Activated CD8-positive, alpha-beta memory T cell treated with anti-CD3 and anti-CD28 coated beads for 48 hours (primary cell): ENCODE results near the gene HSDL1.

Experiments
- DNase-seq, 3 experiments: peaks; one replicate each; pipeline ENCODE4 v3.0.0-alpha.2; 2020; ENCODE audit warnings: low read depth in 2 of 3, low spot score in 2 of 3

HSDL1 gene

DNA sequence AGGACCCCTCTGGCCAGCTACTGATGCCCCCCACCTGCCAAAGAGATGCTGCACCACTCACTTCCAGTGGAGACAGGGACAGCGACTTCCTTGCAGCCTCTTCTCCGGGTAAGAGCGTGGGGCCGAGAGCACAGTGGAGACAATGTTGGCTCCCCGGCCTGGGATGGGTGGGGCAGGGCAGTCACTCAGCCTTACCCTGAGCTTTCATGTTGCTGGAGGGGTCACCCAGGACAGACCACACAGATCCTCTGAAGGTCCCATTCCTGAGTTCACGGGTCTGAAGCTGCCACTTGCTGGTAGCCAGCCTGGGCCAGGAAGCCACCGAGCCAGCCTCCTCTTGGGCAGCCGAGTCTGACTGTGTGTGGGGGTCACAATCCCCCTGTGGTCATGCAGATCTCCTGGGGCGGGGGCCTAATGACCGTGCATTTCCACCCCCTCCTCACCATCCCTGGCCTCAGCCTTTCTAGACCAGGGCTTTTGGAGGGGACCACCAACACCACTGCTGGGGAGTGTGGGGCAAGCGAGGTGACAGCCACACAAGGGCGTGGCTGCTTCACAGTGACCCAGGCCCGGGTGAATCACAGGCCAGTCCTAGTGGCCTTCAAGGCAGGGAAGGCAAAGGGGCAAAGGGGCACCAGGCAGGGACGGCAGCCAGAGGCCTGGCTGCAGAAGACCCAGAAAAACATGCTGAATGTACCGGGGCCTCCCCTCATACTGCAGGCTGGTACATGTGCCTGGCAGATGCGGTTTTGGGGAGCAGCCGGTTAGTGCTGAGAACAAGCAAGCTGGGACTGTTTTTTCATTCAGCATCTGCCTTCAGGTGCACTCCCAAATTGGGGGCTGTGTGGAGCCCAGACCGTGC, 31.4 kb upstream of the HSDL1 start:
- no peak for DNase-seq

DNA sequence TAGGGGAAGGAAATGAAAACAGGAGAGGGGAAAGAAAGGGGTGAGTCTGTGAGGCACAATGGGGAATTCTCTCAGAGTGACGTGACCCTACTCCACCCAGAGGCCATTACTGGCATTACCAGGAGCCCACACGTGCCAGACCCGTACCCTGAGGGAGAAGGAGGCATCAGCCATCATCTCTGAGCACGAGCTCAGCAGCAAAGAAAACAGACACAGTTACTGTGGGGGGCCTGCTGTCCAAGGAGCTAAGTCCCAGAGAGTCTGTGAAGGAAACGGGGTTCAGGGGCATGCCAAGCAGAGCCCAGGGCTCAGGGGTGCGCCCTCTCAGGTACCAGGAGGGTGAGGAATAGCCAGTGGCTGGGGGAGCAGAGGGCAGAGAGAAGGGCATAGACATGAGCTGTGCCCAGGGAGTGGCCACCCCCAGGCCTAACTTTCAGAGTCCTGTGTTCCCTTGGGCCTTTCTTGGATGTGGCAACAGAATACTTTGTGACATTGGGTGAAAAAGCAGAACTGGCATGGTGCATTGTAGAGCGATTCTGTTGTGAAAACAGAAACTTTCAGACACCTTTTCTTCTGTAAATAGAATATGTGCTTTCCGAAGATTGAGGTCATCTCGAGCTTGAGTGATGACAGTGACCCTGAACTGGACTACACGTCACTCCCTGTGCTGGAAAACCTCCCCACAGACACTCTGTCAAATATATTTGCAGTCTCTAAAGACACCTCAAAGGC, 30.5 kb upstream of the HSDL1 start:
- peak in 1 of 3 experiments; percentile 46 for DNase-seq

GRCh38 chr16:84174396-84174795, 29.4 kb upstream of the HSDL1 start:
- DNase-seq = no peak

GRCh38 chr16:84169765-84170310, 24.9 kb upstream of the HSDL1 start:
- DNase-seq = no peak

DNA sequence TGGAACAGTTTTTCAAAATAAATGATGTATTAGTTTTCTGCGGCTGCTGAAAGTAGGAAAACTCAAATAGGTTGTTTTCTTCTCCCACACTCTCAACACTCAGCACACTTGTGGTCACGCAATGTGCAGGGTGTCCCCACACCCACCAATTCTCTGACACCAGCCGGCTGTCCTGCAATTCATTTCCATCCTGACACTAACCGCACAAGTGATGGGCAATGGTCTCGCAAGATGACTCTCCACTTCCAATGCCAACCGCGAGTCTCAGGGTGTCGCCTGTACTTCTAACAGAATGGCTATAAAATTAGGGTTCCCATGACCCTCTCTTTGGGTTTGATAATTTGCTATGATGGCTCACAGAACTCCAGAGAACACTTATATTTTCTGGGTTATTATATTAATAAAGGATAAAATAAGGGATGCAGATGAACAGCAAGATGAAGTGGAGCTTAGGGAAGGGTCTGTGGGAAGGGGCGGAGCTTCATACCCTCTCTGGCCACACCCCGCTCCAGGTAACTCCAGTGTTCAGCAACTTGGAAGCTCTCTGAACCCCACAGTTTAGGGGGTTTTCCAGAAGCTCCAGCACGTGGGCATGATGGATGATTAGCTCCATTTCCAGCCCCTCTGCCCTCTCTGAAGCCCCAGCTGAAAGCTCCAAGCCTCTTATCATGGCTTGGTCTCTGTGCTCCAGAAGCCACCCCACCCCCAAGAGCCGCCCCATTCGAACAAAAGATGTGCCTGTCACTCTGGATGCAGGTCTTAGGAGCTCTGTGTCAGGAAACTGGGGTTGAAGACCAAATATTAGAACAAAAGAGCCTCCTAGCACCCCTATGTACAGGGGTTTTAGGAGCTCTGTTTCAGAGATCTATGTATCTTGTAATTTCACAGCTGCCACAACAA, 22.1 kb upstream of the HSDL1 start:
- no peak for DNase-seq

- no peak for DNase-seq
Measured at GRCh38 chr16:84165746-84166145, 20.8 kb upstream of the HSDL1 start.

DNA sequence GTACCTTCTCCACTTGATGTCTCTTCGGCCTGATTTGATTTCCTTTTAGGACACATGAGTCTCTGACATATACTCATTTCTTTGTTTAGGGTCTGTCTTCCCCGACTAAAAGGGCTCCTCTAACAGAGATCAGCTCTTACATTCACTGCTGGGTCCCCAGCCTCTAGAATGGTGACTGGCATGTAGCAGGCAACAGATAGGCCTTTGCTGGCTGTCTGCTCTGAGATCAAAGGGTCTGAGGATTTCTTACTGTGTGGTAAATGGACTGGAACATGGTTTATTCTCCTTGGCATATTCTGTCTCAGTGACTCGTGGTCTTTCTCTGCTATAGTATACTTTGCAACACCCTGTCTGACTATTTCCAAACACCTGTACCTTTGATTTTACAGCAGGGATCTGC, 16.8 kb upstream of the HSDL1 start:
- no peak for DNase-seq

DNA sequence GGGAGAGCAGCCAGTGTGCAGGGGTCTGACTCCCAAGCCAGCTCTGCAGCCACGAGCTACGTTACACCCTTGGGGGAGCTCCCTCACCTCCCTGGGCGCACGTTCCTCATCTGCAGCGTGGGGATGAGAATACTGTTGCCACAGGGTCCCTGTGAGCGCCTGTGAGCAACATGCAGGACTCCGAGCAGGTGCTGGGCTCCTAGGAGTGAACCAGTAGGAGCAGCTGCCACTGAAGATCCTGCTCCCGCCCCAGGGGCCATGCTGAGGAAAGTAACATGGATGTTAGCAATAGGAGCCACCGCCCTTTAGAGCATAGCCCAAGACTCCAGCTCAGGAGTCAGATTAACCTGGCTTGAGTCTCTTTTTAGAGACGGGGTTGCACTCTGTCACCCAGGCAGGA, 16.1 kb upstream of the HSDL1 start:
- DNase-seq = no peak

DNA sequence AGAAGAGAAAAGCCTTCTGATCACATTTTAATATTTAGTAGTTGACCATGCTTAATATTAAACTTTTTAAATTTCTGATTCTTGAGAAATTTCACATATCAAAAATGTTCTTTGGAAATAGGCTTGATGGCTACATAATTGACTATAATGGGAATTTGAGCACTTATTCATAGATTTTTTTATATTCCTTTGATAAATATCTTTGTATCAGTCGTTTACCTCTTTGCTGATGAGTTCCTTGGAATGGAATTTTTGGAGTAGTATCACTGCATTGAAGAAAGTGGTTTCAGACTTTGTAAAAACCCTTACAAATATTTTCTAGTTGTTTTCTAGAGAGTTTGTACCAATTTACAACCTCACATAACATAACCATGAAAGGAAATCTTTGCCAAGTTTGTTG, 14.8 kb upstream of the HSDL1 start:
- DNase-seq = no peak

DNA sequence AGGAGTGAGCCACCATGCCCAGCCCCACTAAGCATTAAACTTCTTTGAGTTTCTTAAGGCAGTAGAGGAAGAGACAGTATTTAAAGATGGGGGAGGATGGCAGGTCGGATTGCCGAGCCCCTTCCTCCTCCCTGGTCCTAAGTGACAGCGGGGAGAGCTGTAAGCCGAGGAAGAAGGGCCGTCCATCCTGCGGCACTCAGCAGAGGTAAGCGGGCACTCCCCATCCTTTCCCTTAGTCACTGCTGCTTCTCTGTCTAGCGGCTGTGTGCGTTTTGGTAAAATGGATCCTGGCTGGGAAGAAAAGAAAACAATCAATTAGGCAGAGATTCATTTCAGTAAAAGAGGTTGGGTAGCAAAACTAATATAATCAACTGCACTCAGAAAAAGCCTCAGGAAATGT, 14.0 kb upstream of the HSDL1 start:
- DNase-seq = no peak

- no peak for DNase-seq
Measured at GRCh38 chr16:84156342-84156784, 11.4 kb upstream of the HSDL1 start.

- no peak for DNase-seq
Measured at GRCh38 chr16:84155771-84156170, 10.8 kb upstream of the HSDL1 start.

DNA sequence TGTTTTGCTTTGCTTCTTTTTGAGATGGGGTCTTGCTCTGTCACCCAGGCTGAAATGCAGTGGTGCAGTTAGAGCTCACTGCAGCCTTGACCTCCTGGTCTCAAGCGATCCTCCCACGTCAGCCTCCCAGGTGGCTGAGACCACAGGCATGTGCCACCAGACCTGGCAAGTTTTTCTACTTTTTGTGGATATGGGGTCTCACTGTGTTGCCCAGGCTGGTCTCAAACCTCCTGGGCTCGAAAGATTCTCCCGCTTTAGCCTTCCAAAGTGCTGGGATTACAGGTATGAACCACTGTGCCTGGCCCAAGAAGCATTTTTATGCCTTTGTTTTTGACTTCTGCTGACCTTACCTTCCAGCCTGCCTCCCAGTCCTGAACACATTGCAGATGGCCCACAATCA, 10.2 kb upstream of the HSDL1 start:
- DNase-seq = no peak

GRCh38 chr16:84153660-84154214, 8.8 kb upstream of the HSDL1 start:
- no peak for DNase-seq

GRCh38 chr16:84150926-84151325, 5.9 kb upstream of the HSDL1 start:
- DNase-seq = no peak

GRCh38 chr16:84144209-84144858, 643 bp downstream of the HSDL1 start:
- peak in 2 of 3 experiments; percentile 13 to 17 for DNase-seq

DNA sequence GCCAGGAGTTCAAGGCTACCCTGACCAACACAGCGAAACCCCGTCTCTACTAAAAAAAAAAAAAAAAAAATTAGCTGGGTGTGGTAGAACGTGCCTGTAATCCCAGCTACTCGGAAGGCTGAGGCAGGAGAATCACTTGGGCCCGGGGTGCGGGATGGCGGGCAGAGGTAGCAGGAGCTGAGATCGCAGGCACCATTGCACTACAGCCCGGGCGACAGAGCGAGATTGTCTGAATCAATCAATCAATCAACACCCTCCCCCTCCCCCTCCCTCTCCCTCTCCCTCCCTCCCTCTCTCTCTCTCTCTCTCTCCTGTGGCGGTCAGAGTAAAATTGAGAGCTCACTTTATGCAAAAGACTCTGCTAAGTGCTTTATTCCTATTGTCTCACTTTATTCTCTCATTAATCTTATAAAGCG, 1.2 kb downstream of the HSDL1 start:
- no peak for DNase-seq

GRCh38 chr16:84143081-84143480, 1.9 kb downstream of the HSDL1 start:
- DNase-seq = no peak

DNA sequence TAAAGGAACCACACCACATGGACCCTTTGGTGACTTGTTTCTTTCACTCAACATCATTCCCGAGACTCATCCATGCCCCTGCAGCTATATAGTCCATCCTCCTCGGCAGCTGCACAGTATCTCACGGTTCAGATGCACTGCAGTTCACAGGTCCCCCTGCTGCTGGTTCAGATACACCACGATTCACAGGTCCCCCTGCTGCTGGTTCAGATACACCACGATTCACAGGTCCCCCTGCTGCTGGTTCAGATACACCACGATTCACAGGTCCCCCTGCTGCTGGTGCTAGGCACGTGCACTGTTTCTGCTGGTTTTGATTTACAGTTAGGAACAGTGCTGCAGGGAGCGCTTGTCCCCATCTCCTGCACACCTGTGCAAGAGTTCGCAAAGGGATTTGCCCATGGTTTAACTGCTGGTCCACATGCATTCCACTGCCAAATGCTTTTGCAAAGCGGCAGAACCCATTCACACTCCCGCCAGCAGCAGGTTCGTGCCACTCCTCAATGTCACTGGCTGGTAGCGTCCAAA, 3.8 kb downstream of the HSDL1 start:
- DNase-seq = no peak

DNA sequence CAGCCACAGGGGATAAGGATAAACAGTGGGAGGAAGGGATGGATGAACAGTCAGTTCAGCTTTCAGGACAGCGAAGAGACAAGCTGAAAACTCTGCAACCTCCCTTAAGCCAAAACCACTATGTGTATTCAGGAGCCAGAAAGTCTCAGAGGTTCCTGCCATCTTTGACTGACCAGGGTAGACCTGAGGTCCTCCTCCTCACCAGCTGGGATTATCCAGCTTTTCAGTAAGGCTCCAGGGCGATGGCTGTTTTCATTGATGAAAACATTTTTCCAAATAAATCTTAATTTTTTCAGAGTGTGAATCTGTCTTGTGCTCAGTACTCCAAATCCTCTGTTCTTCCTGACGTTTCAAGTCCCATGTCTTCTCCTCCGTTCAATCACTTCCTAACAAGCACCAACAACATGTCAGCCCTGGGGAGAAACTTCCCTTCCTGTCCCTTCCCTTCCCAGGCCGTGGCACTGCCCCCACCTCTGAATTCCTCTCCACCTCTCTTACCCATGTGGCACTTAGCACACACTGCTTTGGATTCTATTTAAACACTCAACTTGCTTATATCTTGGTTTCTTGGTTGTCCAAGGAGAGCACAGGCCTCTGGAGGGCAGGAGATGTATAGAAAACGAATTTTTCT, 5.2 kb downstream of the HSDL1 start:
- DNase-seq = no peak
